Transverse colon (tissue), 4 donors: ENCODE results near the gene CPNE8.

Experiments used
- CTCF ChIP-seq, 5 experiments: fragments of 200-600 bp in 3 of 5; fragments of 450-650 bp in 2 of 5; sonication (generic) in 3 of 5; IDR thresholded peaks; 1 replicate in 2 of 5; 2 replicates in 3 of 5; pipeline ENCODE4 v1.5.1; 2016 to 2017; ENCODE audit warnings: antibody characterized with exemption in 5 of 5, inconsistent platforms in 3 of 5, mild to moderate bottlenecking in 2 of 5, moderate library complexity in 1 of 5
- EP300 ChIP-seq: sonication (generic); formaldehyde crosslinking; IDR thresholded peaks from one replicate; pipeline ENCODE4 v1.6.1; 2017; ENCODE audit warnings: antibody characterized with exemption, low read depth
- POLR2A ChIP-seq: fragments of 450-650 bp; IDR thresholded peaks from one replicate; pipeline ENCODE4 v1.6.1; 2016; ENCODE audit warnings: antibody characterized with exemption, mild to moderate bottlenecking, moderate library complexity
- POLR2AphosphoS5 ChIP-seq, 3 donors: sonication (generic); formaldehyde crosslinking; IDR thresholded peaks; one replicate each; pipeline ENCODE4 v1.6.1; 2016; ENCODE audit warnings: antibody characterized with exemption in 3 of 3

- TF ChIP-seq CTCF (IDR thresholded peaks at IDR 0.05) (no peak), POLR2A (no peak), POLR2AphosphoS5 (IDR thresholded peaks at IDR 0.05) (no peak), EP300 (no peak)
These were observed 120.0 kb downstream of the CPNE8 start for GRCh38 chr12:38785381-38785780.
